DOHH2 (cell line): ENCODE data around the gene COL4A4.

ENCODE experiments used
- H3F3A ChIP-seq: fragments of 200-600 bp; sonication (generic), shearing (Covaris generic); 2 replicates; pipeline ENCODE4 v1.6.0; 2016; ENCODE audit warnings: antibody characterized with exemption, mild to moderate bottlenecking; ENCODE audit not compliant: control insufficient read depth, insufficient read depth
- H3K27ac ChIP-seq: fragments of 200-600 bp; sonication (generic); 2 replicates; pipeline ENCODE4 v1.5.1; 2014; ENCODE audit warnings: low read depth, mild to moderate bottlenecking, low read length, moderate library complexity
- H3K27me3 ChIP-seq: fragments of 200-600 bp; sonication (generic); 2 replicates; pipeline ENCODE4 v1.6.1; 2014; ENCODE audit warnings: mild to moderate bottlenecking, low read length, mixed read lengths; ENCODE audit not compliant: control insufficient read depth
- H3K36me3 ChIP-seq: fragments of 200-600 bp; sonication (generic); 2 replicates; pipeline ENCODE4 v1.6.1; 2014; ENCODE audit warnings: mild to moderate bottlenecking, low read length, moderate library complexity, mixed read lengths; ENCODE audit not compliant: control insufficient read depth
- H3K4me1 ChIP-seq: fragments of 200-600 bp; sonication (generic); 2 replicates; pipeline ENCODE4 v1.6.1; 2014; ENCODE audit warnings: mild to moderate bottlenecking, low read length, mixed read lengths; ENCODE audit not compliant: control insufficient read depth
- H3K4me2 ChIP-seq: fragments of 200-600 bp; sonication (generic); 2 replicates; pipeline ENCODE4 v1.6.0; 2014; ENCODE audit warnings: mild to moderate bottlenecking, low read length, moderate library complexity
- H3K4me3 ChIP-seq: fragments of 200-600 bp; sonication (generic); 2 replicates; pipeline ENCODE4 v1.5.1; 2014; ENCODE audit warnings: mild to moderate bottlenecking, low read length, mixed read lengths
- H3K79me2 ChIP-seq: fragments of 200-600 bp; sonication (generic); 2 replicates; pipeline ENCODE4 v1.6.1; 2014; ENCODE audit warnings: mild to moderate bottlenecking, low read length, mixed read lengths; ENCODE audit not compliant: control insufficient read depth
- H3K9me2 ChIP-seq: fragments of 200-600 bp; sonication (generic); replicated peaks from 2 replicates; pipeline ENCODE4 v1.6.1; 2014; ENCODE audit warnings: mild to moderate bottlenecking, low read length, mixed read lengths; ENCODE audit not compliant: control insufficient read depth
- H3K9me3 ChIP-seq: fragments of 200-600 bp; sonication (generic); 2 replicates; pipeline ENCODE4 v1.6.1; 2014; ENCODE audit warnings: antibody characterized with exemption, low read length, mixed read lengths; ENCODE audit not compliant: control insufficient read depth, insufficient read depth
- H4K20me1 ChIP-seq: fragments of 200-600 bp; sonication (generic); 2 replicates; pipeline ENCODE4 v1.6.0; 2014; ENCODE audit warnings: low read depth, mild to moderate bottlenecking, antibody characterized with exemption, low read length, moderate library complexity; ENCODE audit not compliant: control insufficient read depth, insufficient read depth
- EZH2phosphoT487 ChIP-seq: fragments of 200-600 bp; sonication (generic); IDR thresholded peaks from 2 replicates; pipeline ENCODE4 v1.6.1; 2017; ENCODE audit warnings: borderline replicate concordance, mild to moderate bottlenecking, antibody characterized with exemption, low read length, moderate library complexity, mixed read lengths
- TF ChIP-seq, protein P1 (sequence below): fragments of 200-600 bp; sonication (generic); IDR thresholded peaks from one replicate; pipeline ENCODE4 v1.5.1; 2014; ENCODE audit warnings: antibody characterized with exemption, mild to moderate bottlenecking, low read depth, low read length; ENCODE audit not compliant: poor library complexity, severe bottlenecking

COL4A4 gene

DNA sequence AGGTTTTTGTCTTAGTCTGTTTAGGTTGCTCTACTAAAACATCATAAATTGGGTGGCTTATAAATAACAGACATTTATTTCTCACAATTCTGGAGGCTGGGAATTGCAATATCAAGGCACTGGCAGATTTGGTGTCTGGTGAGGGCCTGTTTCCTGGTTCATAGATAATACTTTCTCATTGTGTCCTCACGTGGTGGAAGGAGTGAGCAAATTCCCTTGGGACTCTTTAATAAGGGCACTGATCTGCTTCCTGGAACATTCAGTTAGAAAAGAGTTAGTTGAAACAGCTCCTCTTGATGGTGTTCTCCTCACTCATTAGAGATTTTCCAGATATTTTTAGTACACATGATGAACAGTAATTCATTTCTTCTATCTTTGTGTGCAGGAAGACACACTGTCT lies 22.7 kb upstream of the COL4A4 start:
- Histone ChIP-seq H3K4me3 (no peak overlapping the region), H3K4me1 (peaks cover 11% of the 10 kb centered on the region), H3K9me2 (no peaks in the 10 kb centered on the region), H3K4me2 (no peak overlapping the region; the same call in 1 of the 2 replicates), H3K27me3 (no peaks in the 10 kb centered on the region), H3K27ac (no peak overlapping the region), H4K20me1 (no peaks in the 10 kb centered on the region), H3K79me2 (no peaks in the 10 kb centered on the region), H3K9me3 (no peaks in the 10 kb centered on the region), H3F3A (no peaks in the 10 kb centered on the region), H3K36me3 (no peaks in the 10 kb centered on the region)
- TF ChIP-seq EZH2phosphoT487: no peak
- TF ChIP-seq, protein P1, sequence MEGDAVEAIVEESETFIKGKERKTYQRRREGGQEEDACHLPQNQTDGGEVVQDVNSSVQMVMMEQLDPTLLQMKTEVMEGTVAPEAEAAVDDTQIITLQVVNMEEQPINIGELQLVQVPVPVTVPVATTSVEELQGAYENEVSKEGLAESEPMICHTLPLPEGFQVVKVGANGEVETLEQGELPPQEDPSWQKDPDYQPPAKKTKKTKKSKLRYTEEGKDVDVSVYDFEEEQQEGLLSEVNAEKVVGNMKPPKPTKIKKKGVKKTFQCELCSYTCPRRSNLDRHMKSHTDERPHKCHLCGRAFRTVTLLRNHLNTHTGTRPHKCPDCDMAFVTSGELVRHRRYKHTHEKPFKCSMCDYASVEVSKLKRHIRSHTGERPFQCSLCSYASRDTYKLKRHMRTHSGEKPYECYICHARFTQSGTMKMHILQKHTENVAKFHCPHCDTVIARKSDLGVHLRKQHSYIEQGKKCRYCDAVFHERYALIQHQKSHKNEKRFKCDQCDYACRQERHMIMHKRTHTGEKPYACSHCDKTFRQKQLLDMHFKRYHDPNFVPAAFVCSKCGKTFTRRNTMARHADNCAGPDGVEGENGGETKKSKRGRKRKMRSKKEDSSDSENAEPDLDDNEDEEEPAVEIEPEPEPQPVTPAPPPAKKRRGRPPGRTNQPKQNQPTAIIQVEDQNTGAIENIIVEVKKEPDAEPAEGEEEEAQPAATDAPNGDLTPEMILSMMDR: no peak

DNA sequence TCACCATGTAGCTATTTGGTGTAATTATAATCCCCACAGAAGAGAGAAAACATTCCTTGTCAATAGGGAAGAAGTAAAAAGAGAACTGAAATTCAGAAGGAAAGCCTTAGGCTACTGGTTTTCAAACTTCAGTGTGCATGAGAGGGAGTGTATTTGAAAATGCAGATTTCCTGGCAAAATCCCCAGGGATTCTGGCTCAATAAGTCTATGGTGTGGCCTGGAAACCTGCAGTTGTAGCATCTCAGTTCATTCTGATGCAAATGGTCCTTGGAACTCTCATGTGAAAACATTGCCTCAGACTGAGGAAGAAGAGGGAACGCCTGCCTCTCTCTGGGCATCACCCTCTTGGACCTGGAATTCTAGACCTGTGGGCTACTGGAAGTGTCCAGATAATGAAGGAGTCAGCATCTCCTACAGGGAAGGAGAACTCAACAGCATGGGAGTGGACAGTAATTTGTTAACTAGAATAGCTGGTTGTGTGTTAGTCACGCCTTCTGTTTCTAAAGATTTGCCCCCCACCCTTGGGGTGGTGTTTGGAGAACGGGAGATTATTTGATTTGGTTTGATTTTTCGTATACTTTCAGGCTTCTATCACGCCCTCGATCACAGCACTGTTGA lies 21.7 kb upstream of the COL4A4 start:
- H3K27me3 ChIP-seq: no peaks in the 10 kb centered on the region
- no peak overlapping the region for H3K27ac ChIP-seq
- no peaks in the 10 kb centered on the region for H3F3A ChIP-seq
- no peaks in the 10 kb centered on the region for H3K9me2 ChIP-seq
- TF ChIP-seq, protein P1: no peak
- no peak for TF ChIP-seq EZH2phosphoT487
- H3K4me3 ChIP-seq: no peak overlapping the region
- no peaks in the 10 kb centered on the region for H4K20me1 ChIP-seq
- no peaks in the 10 kb centered on the region for H3K79me2 ChIP-seq
- no peak overlapping the region for H3K4me2 ChIP-seq
- H3K9me3 ChIP-seq: no peaks in the 10 kb centered on the region
- H3K36me3 ChIP-seq: no peaks in the 10 kb centered on the region
- peaks cover 11% of the 10 kb centered on the region for H3K4me1 ChIP-seq

DNA sequence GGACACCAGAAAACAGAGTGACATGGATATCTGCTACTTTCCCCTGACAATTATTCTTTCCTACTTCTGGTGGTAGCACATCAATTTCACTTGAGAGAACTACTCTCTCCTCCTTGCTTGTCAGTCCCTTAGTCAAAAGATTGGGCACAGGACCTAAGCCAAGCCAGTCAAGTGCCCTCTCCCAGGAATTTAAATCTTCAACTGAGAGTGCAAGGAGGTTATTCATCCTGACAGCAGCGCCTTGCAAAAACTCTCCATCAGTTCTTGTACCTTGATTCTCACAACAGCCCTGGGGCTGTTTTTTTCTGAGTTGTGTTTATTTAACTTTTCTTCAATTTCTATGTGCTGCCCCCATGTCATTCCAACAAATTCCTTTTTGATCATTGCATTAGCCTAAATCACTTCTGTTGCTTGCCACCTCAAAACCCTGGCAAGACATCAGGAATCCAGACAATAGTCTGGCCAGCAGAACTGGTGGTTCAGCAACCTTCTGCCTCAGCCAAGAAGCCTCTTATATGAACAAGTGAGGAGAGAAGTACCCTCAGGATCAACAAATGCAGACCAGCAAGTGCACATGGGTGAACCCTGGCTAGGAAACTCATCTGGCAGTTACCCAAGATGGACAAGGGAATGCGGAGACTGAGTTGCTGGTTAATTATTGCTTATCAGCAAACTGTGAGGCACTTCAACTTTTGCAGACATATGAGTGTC lies 19.8 kb upstream of the COL4A4 start:
- H3F3A ChIP-seq: no peaks in the 10 kb centered on the region
- H3K4me1 ChIP-seq: peaks cover 11% of the 10 kb centered on the region
- no peak overlapping the region for H3K4me3 ChIP-seq
- TF ChIP-seq, protein P1: no peak
- TF ChIP-seq EZH2phosphoT487: no peak
- no peaks in the 10 kb centered on the region for H3K36me3 ChIP-seq
- no peak overlapping the region for H3K27ac ChIP-seq
- H4K20me1 ChIP-seq: no peaks in the 10 kb centered on the region
- no peak overlapping the region for H3K4me2 ChIP-seq
- no peaks in the 10 kb centered on the region for H3K9me2 ChIP-seq
- H3K27me3 ChIP-seq: no peaks in the 10 kb centered on the region
- H3K79me2 ChIP-seq: no peaks in the 10 kb centered on the region
- H3K9me3 ChIP-seq: no peaks in the 10 kb centered on the region
